ENCODE data around the gene PHACTR3.
"Not testable (repeated sequence)": the region's sequence is repeated elsewhere in the genome, so short reads cannot be mapped to it uniquely, and the experiment has no call there.

Gene PHACTR3

GRCh38 chr20:59888050-59888449 lies 283.7 kb downstream of the PHACTR3 start:
- TF ChIP-seq CTCF (IDR thresholded peaks at IDR 0.05; ENCODE audit: borderline replicate concordance, insufficient read depth, low read depth, low read length), result no peak
- no peak overlapping the region for H3K4me3 ChIP-seq (ENCODE audit: low read depth, low read length)

GRCh38 chr20:59890035-59890434 lies 285.7 kb downstream of the PHACTR3 start:
- H3K4me3 ChIP-seq (ENCODE audit: low read depth, low read length), result not testable (repeated sequence)

GRCh38 chr20:59891581-59891980 lies 287.2 kb downstream of the PHACTR3 start:
- TF ChIP-seq CTCF (IDR thresholded peaks at IDR 0.05; ENCODE audit: borderline replicate concordance, insufficient read depth, low read depth, low read length), result no peak
- no peak overlapping the region for H3K4me3 ChIP-seq (ENCODE audit: low read depth, low read length)

GRCh38 chr20:59895908-59896307 lies 291.6 kb downstream of the PHACTR3 start:
- H3K4me3 ChIP-seq (ENCODE audit: low read depth, low read length), result no peak overlapping the region
- no peak for TF ChIP-seq CTCF (IDR thresholded peaks at IDR 0.05; ENCODE audit: borderline replicate concordance, insufficient read depth, low read depth, low read length)

Measured in GM12875 (cell line).